HEK293 (cell line): ENCODE data around the gene SELENOS.

ENCODE experiments used
- HOXA7 ChIP-seq: sonication (generic); formaldehyde crosslinking; IDR thresholded peaks from 2 replicates; pipeline ENCODE4 v1.8.1; 2022; ENCODE audit warnings: missing genetic modification reagents, borderline replicate concordance
- SALL2 ChIP-seq: fragments of 450-650 bp; formaldehyde crosslinking; IDR thresholded peaks from 2 replicates; pipeline ENCODE4 v1.5.0; 2017; ENCODE audit warnings: missing biosample characterization, mild to moderate bottlenecking, missing genetic modification characterization, borderline replicate concordance
- TCF7L2 ChIP-seq: IDR thresholded peaks from 2 replicates; pipeline ENCODE4 v1.6.1; 2011; ENCODE audit warnings: low read depth, mild to moderate bottlenecking, inconsistent platforms, low read length, moderate library complexity, borderline replicate concordance
- ZFP3 ChIP-seq: fragments of 450-650 bp; formaldehyde crosslinking; IDR thresholded peaks from 2 replicates; pipeline ENCODE4 v1.5.1; 2016; ENCODE audit warnings: low read depth, missing biosample characterization, missing genetic modification characterization
- ZNF10 ChIP-seq: fragments of 450-650 bp; formaldehyde crosslinking; IDR thresholded peaks from 2 replicates; pipeline ENCODE4 v1.5.1; 2017; ENCODE audit warnings: missing biosample characterization, missing genetic modification characterization
- ZNF776 ChIP-seq: fragments of 450-650 bp; formaldehyde crosslinking; IDR thresholded peaks from 2 replicates; pipeline ENCODE4 v1.5.0; 2017; ENCODE audit warnings: missing biosample characterization, missing genetic modification characterization, borderline replicate concordance
- ZNF792 ChIP-seq: fragments of 450-650 bp; formaldehyde crosslinking; IDR thresholded peaks from 2 replicates; pipeline ENCODE4 v1.5.1; 2016; ENCODE audit warnings: missing biosample characterization, missing genetic modification characterization
- TF ChIP-seq, protein P1 (sequence below): fragments of 450-650 bp; formaldehyde crosslinking; IDR thresholded peaks from 2 replicates; pipeline ENCODE4 v1.5.1; 2016; ENCODE audit warnings: missing biosample characterization, missing genetic modification characterization, low read depth
- TF ChIP-seq, protein P2 (sequence below): fragments of 450-650 bp; formaldehyde crosslinking; IDR thresholded peaks from 2 replicates; pipeline ENCODE4 v1.5.1; 2016; ENCODE audit warnings: missing biosample characterization, missing genetic modification characterization
- TF ChIP-seq, protein P3 (sequence below): fragments of 450-650 bp; formaldehyde crosslinking; IDR thresholded peaks from 2 replicates; pipeline ENCODE4 v1.5.1; 2016; ENCODE audit warnings: missing biosample characterization, missing genetic modification characterization
- TF ChIP-seq, protein P4 (sequence below): fragments of 450-650 bp; formaldehyde crosslinking; IDR thresholded peaks from 2 replicates; pipeline ENCODE4 v1.5.1; 2016; ENCODE audit warnings: missing biosample characterization, missing genetic modification characterization
- TF ChIP-seq, protein P5 (sequence below): fragments of 450-650 bp; formaldehyde crosslinking; IDR thresholded peaks from 2 replicates; pipeline ENCODE4 v1.5.1; 2016; ENCODE audit warnings: missing biosample characterization, missing genetic modification characterization

DNA sequence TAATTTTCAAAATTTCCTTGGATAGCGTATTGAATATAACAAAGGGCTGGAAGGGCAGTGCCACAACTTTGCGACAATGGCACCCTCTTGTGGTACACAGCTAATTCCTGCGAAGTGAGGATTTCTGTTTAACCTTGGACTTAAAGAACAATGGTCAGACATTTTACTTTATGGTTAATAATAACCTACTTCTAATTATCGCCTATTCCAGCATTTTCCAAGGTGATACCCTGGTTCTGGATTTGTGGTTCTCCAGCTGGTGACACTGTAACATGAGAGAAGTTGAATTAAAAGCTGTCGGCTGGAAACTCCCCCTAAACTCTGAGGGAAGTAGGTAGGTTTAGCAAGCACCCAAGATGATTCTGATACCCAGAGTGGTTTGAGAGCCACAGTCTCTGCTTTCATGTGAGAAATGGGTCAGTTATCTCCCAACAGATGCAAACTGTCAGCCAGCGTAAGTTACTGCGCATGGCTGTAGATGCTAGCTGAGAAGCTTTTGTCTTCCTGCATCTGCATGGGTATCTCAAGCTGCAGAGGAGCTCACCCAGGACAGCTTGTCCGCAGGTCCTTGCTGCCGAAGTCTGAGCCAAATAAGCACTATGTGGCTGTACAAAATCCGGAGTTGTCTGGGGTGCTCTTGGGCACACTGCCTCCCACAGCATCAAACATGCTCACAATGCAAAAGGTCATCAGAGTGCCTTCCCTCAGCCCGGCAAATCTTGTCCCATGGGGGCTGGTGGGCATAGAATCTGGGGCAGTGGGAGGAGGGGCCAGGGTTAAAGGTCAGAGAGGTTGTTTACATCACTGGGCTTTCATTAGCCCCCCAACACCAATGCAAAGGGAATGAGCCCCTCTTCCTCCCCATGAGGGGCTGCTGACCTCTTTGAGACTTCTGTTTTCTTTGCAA is 18.8 kb downstream of the SELENOS start:
- TF ChIP-seq, protein P1, sequence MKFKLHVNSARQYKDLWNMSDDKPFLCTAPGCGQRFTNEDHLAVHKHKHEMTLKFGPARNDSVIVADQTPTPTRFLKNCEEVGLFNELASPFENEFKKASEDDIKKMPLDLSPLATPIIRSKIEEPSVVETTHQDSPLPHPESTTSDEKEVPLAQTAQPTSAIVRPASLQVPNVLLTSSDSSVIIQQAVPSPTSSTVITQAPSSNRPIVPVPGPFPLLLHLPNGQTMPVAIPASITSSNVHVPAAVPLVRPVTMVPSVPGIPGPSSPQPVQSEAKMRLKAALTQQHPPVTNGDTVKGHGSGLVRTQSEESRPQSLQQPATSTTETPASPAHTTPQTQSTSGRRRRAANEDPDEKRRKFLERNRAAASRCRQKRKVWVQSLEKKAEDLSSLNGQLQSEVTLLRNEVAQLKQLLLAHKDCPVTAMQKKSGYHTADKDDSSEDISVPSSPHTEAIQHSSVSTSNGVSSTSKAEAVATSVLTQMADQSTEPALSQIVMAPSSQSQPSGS (tag by site-specific recombination) = no peak
- TF ChIP-seq, protein P2, sequence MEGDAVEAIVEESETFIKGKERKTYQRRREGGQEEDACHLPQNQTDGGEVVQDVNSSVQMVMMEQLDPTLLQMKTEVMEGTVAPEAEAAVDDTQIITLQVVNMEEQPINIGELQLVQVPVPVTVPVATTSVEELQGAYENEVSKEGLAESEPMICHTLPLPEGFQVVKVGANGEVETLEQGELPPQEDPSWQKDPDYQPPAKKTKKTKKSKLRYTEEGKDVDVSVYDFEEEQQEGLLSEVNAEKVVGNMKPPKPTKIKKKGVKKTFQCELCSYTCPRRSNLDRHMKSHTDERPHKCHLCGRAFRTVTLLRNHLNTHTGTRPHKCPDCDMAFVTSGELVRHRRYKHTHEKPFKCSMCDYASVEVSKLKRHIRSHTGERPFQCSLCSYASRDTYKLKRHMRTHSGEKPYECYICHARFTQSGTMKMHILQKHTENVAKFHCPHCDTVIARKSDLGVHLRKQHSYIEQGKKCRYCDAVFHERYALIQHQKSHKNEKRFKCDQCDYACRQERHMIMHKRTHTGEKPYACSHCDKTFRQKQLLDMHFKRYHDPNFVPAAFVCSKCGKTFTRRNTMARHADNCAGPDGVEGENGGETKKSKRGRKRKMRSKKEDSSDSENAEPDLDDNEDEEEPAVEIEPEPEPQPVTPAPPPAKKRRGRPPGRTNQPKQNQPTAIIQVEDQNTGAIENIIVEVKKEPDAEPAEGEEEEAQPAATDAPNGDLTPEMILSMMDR (tag by site-specific recombination) = peak; percentile 43; the same call in 1 of the 2 replicates
- TF ChIP-seq, protein P3, sequence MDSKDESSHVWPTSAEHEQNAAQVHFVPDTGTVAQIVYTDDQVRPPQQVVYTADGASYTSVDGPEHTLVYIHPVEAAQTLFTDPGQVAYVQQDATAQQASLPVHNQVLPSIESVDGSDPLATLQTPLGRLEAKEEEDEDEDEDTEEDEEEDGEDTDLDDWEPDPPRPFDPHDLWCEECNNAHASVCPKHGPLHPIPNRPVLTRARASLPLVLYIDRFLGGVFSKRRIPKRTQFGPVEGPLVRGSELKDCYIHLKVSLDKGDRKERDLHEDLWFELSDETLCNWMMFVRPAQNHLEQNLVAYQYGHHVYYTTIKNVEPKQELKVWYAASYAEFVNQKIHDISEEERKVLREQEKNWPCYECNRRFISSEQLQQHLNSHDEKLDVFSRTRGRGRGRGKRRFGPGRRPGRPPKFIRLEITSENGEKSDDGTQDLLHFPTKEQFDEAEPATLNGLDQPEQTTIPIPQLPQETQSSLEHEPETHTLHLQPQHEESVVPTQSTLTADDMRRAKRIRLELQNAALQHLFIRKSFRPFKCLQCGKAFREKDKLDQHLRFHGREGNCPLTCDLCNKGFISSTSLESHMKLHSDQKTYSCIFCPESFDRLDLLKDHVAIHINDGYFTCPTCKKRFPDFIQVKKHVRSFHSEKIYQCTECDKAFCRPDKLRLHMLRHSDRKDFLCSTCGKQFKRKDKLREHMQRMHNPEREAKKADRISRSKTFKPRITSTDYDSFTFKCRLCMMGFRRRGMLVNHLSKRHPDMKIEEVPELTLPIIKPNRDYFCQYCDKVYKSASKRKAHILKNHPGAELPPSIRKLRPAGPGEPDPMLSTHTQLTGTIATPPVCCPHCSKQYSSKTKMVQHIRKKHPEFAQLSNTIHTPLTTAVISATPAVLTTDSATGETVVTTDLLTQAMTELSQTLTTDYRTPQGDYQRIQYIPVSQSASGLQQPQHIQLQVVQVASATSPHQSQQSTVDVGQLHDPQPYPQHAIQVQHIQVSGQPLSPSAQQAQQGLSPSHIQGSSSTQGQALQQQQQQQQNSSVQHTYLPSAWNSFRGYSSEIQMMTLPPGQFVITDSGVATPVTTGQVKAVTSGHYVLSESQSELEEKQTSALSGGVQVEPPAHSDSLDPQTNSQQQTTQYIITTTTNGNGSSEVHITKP = no peak
- no peak for TF ChIP-seq TCF7L2
- no peak for TF ChIP-seq SALL2 (tag by site-specific recombination)
- TF ChIP-seq HOXA7 (CRISPR knock-in tag) = no peak
- no peak for TF ChIP-seq ZNF792 (tag by site-specific recombination)
- TF ChIP-seq ZNF10 (tag by site-specific recombination) = no peak
- TF ChIP-seq, protein P4, sequence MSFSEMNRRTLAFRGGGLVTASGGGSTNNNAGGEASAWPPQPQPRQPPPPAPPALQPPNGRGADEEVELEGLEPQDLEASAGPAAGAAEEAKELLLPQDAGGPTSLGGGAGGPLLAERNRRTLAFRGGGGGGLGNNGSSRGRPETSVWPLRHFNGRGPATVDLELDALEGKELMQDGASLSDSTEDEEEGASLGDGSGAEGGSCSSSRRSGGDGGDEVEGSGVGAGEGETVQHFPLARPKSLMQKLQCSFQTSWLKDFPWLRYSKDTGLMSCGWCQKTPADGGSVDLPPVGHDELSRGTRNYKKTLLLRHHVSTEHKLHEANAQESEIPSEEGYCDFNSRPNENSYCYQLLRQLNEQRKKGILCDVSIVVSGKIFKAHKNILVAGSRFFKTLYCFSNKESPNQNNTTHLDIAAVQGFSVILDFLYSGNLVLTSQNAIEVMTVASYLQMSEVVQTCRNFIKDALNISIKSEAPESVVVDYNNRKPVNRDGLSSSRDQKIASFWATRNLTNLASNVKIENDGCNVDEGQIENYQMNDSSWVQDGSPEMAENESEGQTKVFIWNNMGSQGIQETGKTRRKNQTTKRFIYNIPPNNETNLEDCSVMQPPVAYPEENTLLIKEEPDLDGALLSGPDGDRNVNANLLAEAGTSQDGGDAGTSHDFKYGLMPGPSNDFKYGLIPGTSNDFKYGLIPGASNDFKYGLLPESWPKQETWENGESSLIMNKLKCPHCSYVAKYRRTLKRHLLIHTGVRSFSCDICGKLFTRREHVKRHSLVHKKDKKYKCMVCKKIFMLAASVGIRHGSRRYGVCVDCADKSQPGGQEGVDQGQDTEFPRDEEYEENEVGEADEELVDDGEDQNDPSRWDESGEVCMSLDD (tag by site-specific recombination) = no peak
- TF ChIP-seq ZNF776 (tag by site-specific recombination) = no peak
- TF ChIP-seq, protein P5, sequence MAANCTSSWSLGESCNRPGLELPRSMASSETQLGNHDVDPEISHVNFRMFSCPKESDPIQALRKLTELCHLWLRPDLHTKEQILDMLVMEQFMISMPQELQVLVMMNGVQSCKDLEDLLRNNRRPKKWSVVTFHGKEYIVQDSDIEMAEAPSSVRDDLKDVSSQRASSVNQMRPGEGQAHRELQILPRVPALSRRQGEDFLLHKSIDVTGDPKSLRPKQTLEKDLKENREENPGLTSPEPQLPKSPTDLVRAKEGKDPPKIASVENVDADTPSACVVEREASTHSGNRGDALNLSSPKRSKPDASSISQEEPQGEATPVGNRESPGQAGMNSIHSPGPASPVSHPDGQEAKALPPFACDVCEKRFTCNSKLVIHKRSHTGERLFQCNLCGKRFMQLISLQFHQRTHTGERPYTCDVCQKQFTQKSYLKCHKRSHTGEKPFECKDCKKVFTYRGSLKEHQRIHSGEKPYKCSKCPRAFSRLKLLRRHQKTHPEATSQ (tag by site-specific recombination) = no peak
- no peak for TF ChIP-seq ZFP3 (tag by site-specific recombination)
